ENCODE results near the gene UNC119B. TPM values are rescaled to one million over a fixed set of nuclear protein-coding genes. Genes with fewer than 3 reads are reported as not detected.

The UNC119B gene
- total RNA-seq, 1 donor from 2014 or later: 80.0 TPM

GRCh38 chr12:120751389-120751788 lies 41.1 kb downstream of the UNC119B start:
- no peak for DNase-seq (ENCODE audit: low read depth, low spot score)
- TF ChIP-seq CTCF (conservative IDR thresholded peaks at IDR 0.05): no peak
- Mint-ChIP-seq H3K36me3 (ENCODE audit: low read depth) (no peaks in the 10 kb centered on the region), H3K27me3 (ENCODE audit: low read depth) (peaks cover 3% of the 10 kb centered on the region), H3K27ac (ENCODE audit: unreplicated experiment) (peak overlapping the region; percentile 0), H3K9me3 (peaks cover 5% of the 10 kb centered on the region), H3K4me3 (no peak overlapping the region), H3K4me1 (peaks cover 3% of the 10 kb centered on the region)

DNA sequence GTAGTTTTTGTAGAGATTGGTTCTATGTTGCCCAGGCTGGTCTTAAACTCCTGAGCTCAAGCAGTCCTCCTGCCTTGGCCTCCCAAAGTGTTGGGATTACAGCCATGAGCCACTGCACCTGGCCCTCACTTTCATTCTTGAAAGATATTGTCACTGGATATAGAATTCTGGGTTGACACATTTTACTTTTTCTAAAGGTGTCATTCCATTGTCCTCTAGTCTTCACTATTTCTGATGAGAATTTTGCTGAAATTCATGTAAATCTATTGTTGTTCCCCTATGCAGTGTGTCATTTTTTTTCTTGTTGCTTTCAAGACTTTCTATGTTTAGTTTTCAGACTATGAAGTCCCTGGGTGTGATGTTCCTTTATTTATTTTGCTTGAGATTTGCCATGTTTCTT lies 44.5 kb downstream of the UNC119B start:
- Mint-ChIP-seq H3K9me3 (peaks cover 5% of the 10 kb centered on the region), H3K27ac (ENCODE audit: unreplicated experiment) (no peak overlapping the region), H3K4me1 (no peaks in the 10 kb centered on the region), H3K27me3 (ENCODE audit: low read depth) (peaks cover 3% of the 10 kb centered on the region), H3K36me3 (ENCODE audit: low read depth) (no peaks in the 10 kb centered on the region), H3K4me3 (no peak overlapping the region)
- TF ChIP-seq CTCF (conservative IDR thresholded peaks at IDR 0.05): no peak
- DNase-seq (ENCODE audit: low read depth, low spot score): no peak

DNA sequence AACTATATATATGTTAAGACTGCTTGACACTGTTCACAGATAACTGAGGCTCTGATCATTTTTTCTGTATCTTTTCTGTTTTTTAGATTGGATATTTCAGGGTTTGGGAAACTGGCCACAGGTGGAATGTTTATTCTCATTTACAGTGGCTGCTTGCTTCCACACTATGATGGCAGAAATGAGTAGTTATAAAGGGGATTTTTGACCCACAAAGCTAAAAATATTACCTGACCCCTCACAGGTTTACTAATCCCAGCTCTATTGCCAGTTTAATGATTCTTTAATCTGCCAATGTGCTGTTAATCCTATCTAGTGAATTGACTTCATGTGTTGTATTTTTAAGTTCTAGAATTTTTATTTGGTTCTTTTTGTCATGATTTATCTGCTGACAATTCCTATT lies 45.0 kb downstream of the UNC119B start:
- no peaks in the 10 kb centered on the region for H3K4me1 Mint-ChIP-seq
- peaks cover 5% of the 10 kb centered on the region for H3K9me3 Mint-ChIP-seq
- H3K36me3 Mint-ChIP-seq (ENCODE audit: low read depth): no peaks in the 10 kb centered on the region

DNA sequence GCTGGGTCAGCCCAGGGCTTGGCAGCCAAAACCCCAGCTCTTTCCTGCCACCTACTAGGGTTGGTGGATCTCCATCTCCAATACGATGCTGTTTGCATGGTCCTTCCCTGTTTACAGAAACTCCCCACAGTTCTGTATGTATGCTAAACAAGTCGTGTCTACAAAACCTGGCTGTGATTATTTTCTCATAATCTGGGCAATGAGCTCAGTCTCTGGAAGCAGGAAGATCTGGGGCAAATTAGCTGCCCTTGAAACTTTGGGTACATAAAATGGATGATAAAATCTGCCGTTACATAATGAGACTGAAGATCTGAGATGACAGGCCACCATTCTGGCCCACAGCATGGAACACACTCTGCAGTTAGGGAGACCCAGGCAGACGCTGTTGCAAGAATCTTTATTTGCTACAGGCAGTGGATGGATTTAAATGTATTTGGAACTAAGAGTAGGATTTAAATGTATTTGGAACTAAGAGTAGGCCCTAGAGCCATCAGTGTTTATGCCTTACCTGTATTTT lies 47.0 kb downstream of the UNC119B start:
- Mint-ChIP-seq H3K27ac (ENCODE audit: unreplicated experiment) (no peak overlapping the region), H3K4me3 (no peak overlapping the region)
- no peak for TF ChIP-seq CTCF (conservative IDR thresholded peaks at IDR 0.05)

More for the DNA sequence above, 45.0 kb downstream of the UNC119B start:
- DNase-seq (ENCODE audit: low read depth, low spot score): no peak
- peaks cover 3% of the 10 kb centered on the region for H3K27me3 Mint-ChIP-seq (ENCODE audit: low read depth)
- no peak for TF ChIP-seq CTCF (conservative IDR thresholded peaks at IDR 0.05)
- H3K4me3 Mint-ChIP-seq: no peak overlapping the region
- no peak overlapping the region for H3K27ac Mint-ChIP-seq (ENCODE audit: unreplicated experiment)

GRCh38 chr12:120757949-120758348 lies 47.7 kb downstream of the UNC119B start:
- Mint-ChIP-seq H3K9me3 (peaks cover 5% of the 10 kb centered on the region), H3K4me1 (peaks cover 14% of the 10 kb centered on the region), H3K36me3 (ENCODE audit: low read depth) (peaks cover 3% of the 10 kb centered on the region), H3K27me3 (ENCODE audit: low read depth) (no peaks in the 10 kb centered on the region), H3K4me3 (no peak overlapping the region), H3K27ac (ENCODE audit: unreplicated experiment) (no peak overlapping the region)
- DNase-seq (ENCODE audit: low read depth, low spot score): no peak
- TF ChIP-seq CTCF (conservative IDR thresholded peaks at IDR 0.05): no peak

More for the DNA sequence above, 47.0 kb downstream of the UNC119B start:
- Mint-ChIP-seq H3K27me3 (ENCODE audit: low read depth) (no peaks in the 10 kb centered on the region), H3K9me3 (peaks cover 5% of the 10 kb centered on the region), H3K36me3 (ENCODE audit: low read depth) (peaks cover 3% of the 10 kb centered on the region), H3K4me1 (peaks cover 14% of the 10 kb centered on the region)
- DNase-seq (ENCODE audit: low read depth, low spot score): no peak

Data from neural crest cell (in vitro differentiated cells).